Measurements from ENCODE around the gene PITX2.

The PITX2 gene

GRCh38 chr4:110628663-110629213 is 5.9 kb upstream of the PITX2 start:
- no peak for TF ChIP-seq CTCF (IDR thresholded peaks at IDR 0.05; ENCODE audit: low read depth, low read length)
- no peak for DNase-seq (ENCODE audit: low read depth in 2 of 2)

GRCh38 chr4:110627977-110628662 is 5.2 kb upstream of the PITX2 start:
- no peak for DNase-seq (ENCODE audit: low read depth in 2 of 2)
- H3K4me3 ChIP-seq (replicated peaks in 1 of 2; ENCODE audit: low read depth in 2 of 2, low read length in 2 of 2), result no peak overlapping the region
- no peak for TF ChIP-seq CTCF (IDR thresholded peaks at IDR 0.05; ENCODE audit: low read depth, low read length)

More at GRCh38 chr4:110628663-110629213, 5.9 kb upstream of the PITX2 start:
- H3K4me3 ChIP-seq (replicated peaks in 1 of 2; ENCODE audit: low read depth in 2 of 2, low read length in 2 of 2), result no peak overlapping the region

GRCh38 chr4:110626532-110627153 is 3.8 kb upstream of the PITX2 start:
- TF ChIP-seq CTCF (IDR thresholded peaks at IDR 0.05; ENCODE audit: low read depth, low read length), result no peak
- no peak for DNase-seq (ENCODE audit: low read depth in 2 of 2)
- H3K4me3 ChIP-seq (replicated peaks in 1 of 2; ENCODE audit: low read depth in 2 of 2, low read length in 2 of 2), result no peak overlapping the region

GRCh38 chr4:110625576-110626257 is 2.8 kb upstream of the PITX2 start:
- no peak for TF ChIP-seq CTCF (IDR thresholded peaks at IDR 0.05; ENCODE audit: low read depth, low read length)
- H3K4me3 ChIP-seq (replicated peaks in 1 of 2; ENCODE audit: low read depth in 2 of 2, low read length in 2 of 2), result no peak overlapping the region
- DNase-seq (ENCODE audit: low read depth in 2 of 2), result no peak

- DNase-seq (ENCODE audit: low read depth in 2 of 2), result no peak
- no peak for TF ChIP-seq CTCF (IDR thresholded peaks at IDR 0.05; ENCODE audit: low read depth, low read length)
- H3K4me3 ChIP-seq (replicated peaks in 1 of 2; ENCODE audit: low read depth in 2 of 2, low read length in 2 of 2), result no peak overlapping the region
Observed at GRCh38 chr4:110624904-110625494, 2.1 kb upstream of the PITX2 start.

- no peak for DNase-seq (ENCODE audit: low read depth in 2 of 2)
- H3K4me3 ChIP-seq (replicated peaks in 1 of 2; ENCODE audit: low read depth in 2 of 2, low read length in 2 of 2), result no peak overlapping the region
- TF ChIP-seq CTCF (IDR thresholded peaks at IDR 0.05; ENCODE audit: low read depth, low read length), result no peak
Observed at GRCh38 chr4:110624398-110624780, 1.5 kb upstream of the PITX2 start.
